Keratinocyte (primary cell): ENCODE results near the gene DNASE1L3. TPM values are rescaled to one million over a fixed set of nuclear protein-coding genes. Genes with fewer than 3 reads are reported as not detected.

Experiments
- DNase-seq: peaks from one replicate; pipeline ENCODE4 v3.0.0-alpha.2; 2011; ENCODE audit warnings: low read depth, missing footprints, low spot score
- FAIRE-seq: peaks from 2 replicates; lab custom pipeline; 2011; peaks lifted over from hg19 to GRCh38; lab: Jason Lieb, UNC
- H2AFZ ChIP-seq: 2 replicates; pipeline ENCODE4 v1.6.0; 2012; ENCODE audit warnings: low read length, control low read depth, inconsistent platforms; ENCODE audit not compliant: control insufficient read depth
- H3K27ac ChIP-seq: 2 replicates; pipeline ENCODE4 v1.5.1; 2011; ENCODE audit warnings: low read length; ENCODE audit not compliant: control insufficient read depth, insufficient read depth
- H3K27me3 ChIP-seq: 3 replicates; pipeline ENCODE4 v1.6.0; 2011; ENCODE audit warnings: low read length; ENCODE audit not compliant: control insufficient read depth, insufficient read depth; ENCODE audit errors: extremely low read depth
- H3K36me3 ChIP-seq, 2 experiments: 2 replicates in 1 of 2; 3 replicates in 1 of 2; pipeline ENCODE4 v1.5.1; 2011; ENCODE audit warnings: low read length in 2 of 2, mild to moderate bottlenecking in 1 of 2; ENCODE audit not compliant: control insufficient read depth in 2 of 2, insufficient read depth in 2 of 2; ENCODE audit errors: extremely low read depth in 1 of 2
- H3K4me1 ChIP-seq: 3 replicates; pipeline ENCODE4 v1.5.1; 2011; ENCODE audit warnings: low read length; ENCODE audit not compliant: control insufficient read depth, insufficient read depth; ENCODE audit errors: extremely low read depth
- H3K4me2 ChIP-seq: 3 replicates; pipeline ENCODE4 v1.6.0; 2011; ENCODE audit warnings: low read depth, low read length; ENCODE audit not compliant: control insufficient read depth, insufficient read depth; ENCODE audit errors: extremely low read depth
- H3K4me3 ChIP-seq, 3 experiments: fragments of 200-600 bp in 1 of 3; sonication (generic) in 1 of 3; 2 replicates in 2 of 3; 3 replicates in 1 of 3; pipeline ENCODE4 v1.5.1; 2011 to 2016; ENCODE audit warnings: low read length in 3 of 3, mild to moderate bottlenecking in 3 of 3, control low read depth in 2 of 3, inconsistent platforms in 1 of 3, low read depth in 1 of 3, mixed read lengths in 1 of 3, mixed run types in 1 of 3, moderate library complexity in 1 of 3; ENCODE audit not compliant: control insufficient read depth in 2 of 3, insufficient read depth in 2 of 3; ENCODE audit errors: extremely low read depth in 1 of 3
- H3K79me2 ChIP-seq: 2 replicates; pipeline ENCODE4 v1.6.0; 2012; ENCODE audit warnings: low read length; ENCODE audit not compliant: control insufficient read depth, insufficient read depth
- H3K9ac ChIP-seq: 3 replicates; pipeline ENCODE4 v1.6.0; 2011; ENCODE audit warnings: low read length; ENCODE audit not compliant: control insufficient read depth, insufficient read depth; ENCODE audit errors: extremely low read depth
- H3K9me1 ChIP-seq: 3 replicates; pipeline ENCODE4 v1.6.0; 2011; ENCODE audit warnings: low read length; ENCODE audit not compliant: control insufficient read depth, insufficient read depth; ENCODE audit errors: extremely low read depth
- H3K9me3 ChIP-seq: 2 replicates; pipeline ENCODE4 v1.5.1; 2012; ENCODE audit warnings: low read depth, low read length; ENCODE audit not compliant: control insufficient read depth
- H4K20me1 ChIP-seq: 3 replicates; pipeline ENCODE4 v1.6.0; 2011; ENCODE audit warnings: low read length; ENCODE audit not compliant: control insufficient read depth, insufficient read depth; ENCODE audit errors: extremely low read depth
- EZH2 ChIP-seq: IDR thresholded peaks from one replicate; pipeline ENCODE4 v1.6.1; 2012; ENCODE audit warnings: inconsistent platforms, mild to moderate bottlenecking, low read length, moderate library complexity
- dilution Hi-C: fragments of 300-500 bp; cut with MboI; formaldehyde crosslinking; loops from one replicate; pipeline ENCODE4 v1.7.0; 2020; ENCODE audit warnings: low sequenced_read_pairs; ENCODE audit not compliant: extremely low pct_ligation_motif_present
- polyA plus RNA-seq, 5 experiments: library from polyadenylated mRNA; depleted of rRNA in 3 of 5; stranded (reverse) in 3 of 5; stranded (forward) in 1 of 5; unstranded in 1 of 5; fragments of >200 nt; gene quantifications; 1 replicate in 1 of 5; 2 replicates in 3 of 5; 3 replicates in 1 of 5; pipeline versions ENCODE4 v1.2.1 to v1.2.3, GENCODE V29; 2011 to 2012; ENCODE audit warnings: missing spikeins in 2 of 5, low read depth in 1 of 5, low replicate concordance in 1 of 5
- TF ChIP-seq, protein P1 (sequence below), 3 experiments: IDR thresholded peaks in 1 of 3; conservative IDR thresholded peaks in 1 of 3; optimal IDR thresholded peaks in 1 of 3; 2 replicates in 2 of 3; 3 replicates in 1 of 3; pipeline versions ENCODE3 to v1.5.1; 2011; ENCODE audit warnings: low read length in 3 of 3, mild to moderate bottlenecking in 3 of 3, moderate library complexity in 2 of 3, control low read depth in 1 of 3, inconsistent platforms in 1 of 3; ENCODE audit not compliant: insufficient read depth in 2 of 3; ENCODE audit errors: extremely low read depth in 1 of 3

The DNASE1L3 gene
- polyA plus RNA-seq, 1 donor (not counting 4 experiments of a cell fraction or from before 2014, with no cell fraction given) = 1.9 TPM

DNA sequence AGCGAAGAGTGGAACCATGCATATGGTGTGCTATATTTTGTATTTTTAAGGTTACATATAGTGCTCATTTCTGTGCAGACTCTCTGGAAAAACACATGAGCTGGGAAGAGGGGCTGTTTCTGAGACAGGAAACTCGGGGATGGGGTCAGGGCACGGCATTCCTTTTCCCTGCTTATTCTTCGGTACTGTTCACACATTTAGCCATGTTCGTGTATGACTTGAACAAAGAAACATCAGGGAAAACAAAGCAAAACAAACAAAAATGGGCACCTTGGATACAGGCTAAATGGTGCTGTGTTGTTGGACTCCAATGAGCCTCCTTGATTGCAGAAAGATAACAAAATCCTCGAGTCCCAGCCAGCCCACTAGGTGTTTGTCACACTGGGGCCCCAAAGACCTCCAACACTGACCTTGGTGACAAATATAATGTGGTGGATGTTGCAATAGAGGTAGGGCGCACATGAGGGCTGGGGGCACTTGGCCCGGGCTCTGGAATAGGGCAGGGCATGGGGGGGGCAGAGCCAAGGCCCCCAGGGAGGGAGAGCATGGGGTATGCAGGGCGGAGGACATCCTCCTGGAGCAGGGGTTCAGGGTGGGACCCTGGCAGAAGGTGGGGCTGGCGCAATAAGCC lies 19.3 kb downstream of the DNASE1L3 start:
- Histone ChIP-seq H3K9me1 (no peaks in the 10 kb centered on the region), H3K79me2 (no peaks in the 10 kb centered on the region), H4K20me1 (no peaks in the 10 kb centered on the region), H3K9me3 (no peaks in the 10 kb centered on the region), H3K4me1 (peaks cover 18% of the 10 kb centered on the region), H3K4me2 (no peak overlapping the region), H3K27me3 (no peaks in the 10 kb centered on the region), H3K4me3 (no peak overlapping the region), H3K36me3 (no peaks in the 10 kb centered on the region), H3K27ac (no peak overlapping the region), H2AFZ (no peak overlapping the region), H3K9ac (no peak overlapping the region)
- dilution Hi-C loops = no loop called here
- FAIRE-seq = no peak
- DNase-seq = no peak
- TF ChIP-seq EZH2 = no peak
- TF ChIP-seq, protein P1, sequence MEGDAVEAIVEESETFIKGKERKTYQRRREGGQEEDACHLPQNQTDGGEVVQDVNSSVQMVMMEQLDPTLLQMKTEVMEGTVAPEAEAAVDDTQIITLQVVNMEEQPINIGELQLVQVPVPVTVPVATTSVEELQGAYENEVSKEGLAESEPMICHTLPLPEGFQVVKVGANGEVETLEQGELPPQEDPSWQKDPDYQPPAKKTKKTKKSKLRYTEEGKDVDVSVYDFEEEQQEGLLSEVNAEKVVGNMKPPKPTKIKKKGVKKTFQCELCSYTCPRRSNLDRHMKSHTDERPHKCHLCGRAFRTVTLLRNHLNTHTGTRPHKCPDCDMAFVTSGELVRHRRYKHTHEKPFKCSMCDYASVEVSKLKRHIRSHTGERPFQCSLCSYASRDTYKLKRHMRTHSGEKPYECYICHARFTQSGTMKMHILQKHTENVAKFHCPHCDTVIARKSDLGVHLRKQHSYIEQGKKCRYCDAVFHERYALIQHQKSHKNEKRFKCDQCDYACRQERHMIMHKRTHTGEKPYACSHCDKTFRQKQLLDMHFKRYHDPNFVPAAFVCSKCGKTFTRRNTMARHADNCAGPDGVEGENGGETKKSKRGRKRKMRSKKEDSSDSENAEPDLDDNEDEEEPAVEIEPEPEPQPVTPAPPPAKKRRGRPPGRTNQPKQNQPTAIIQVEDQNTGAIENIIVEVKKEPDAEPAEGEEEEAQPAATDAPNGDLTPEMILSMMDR (optimal IDR thresholded peaks at IDR 0.05 in 1 of 3, IDR thresholded peaks at IDR 0.05 in 1 of 3, conservative IDR thresholded peaks at IDR 0.05 in 1 of 3; ENCODE audit: extremely low read depth in 1 of 3, insufficient read depth in 2 of 3, low read length in 3 of 3) = no peak

DNA sequence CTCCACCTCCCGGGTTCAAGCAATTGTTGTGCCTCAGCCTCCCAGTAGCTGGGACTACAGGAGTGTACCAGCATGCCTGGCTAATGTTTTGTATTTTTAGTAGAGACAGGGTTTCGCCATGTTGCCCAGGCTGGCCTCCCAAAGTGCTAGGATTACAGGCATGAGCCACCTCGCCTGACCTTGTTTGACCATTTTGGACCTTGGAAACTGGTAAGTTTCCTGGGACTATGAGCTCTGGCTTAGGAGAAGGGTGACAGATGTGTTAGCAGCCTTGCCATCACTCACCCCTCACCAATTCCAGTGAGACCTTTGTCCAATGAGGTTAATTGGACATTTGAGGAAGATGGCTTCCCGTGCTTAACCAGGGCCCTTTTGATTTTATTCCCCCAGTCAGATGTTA lies 19.9 kb downstream of the DNASE1L3 start:
- dilution Hi-C loops = no loop called here
- Histone ChIP-seq H3K27me3 (no peaks in the 10 kb centered on the region), H4K20me1 (no peaks in the 10 kb centered on the region), H3K4me1 (peaks cover 18% of the 10 kb centered on the region), H3K36me3 (no peaks in the 10 kb centered on the region), H3K4me2 (no peak overlapping the region), H3K79me2 (no peaks in the 10 kb centered on the region), H3K27ac (no peak overlapping the region), H3K9me1 (no peaks in the 10 kb centered on the region), H3K9ac (no peak overlapping the region), H3K4me3 (no peak overlapping the region), H2AFZ (no peak overlapping the region), H3K9me3 (no peaks in the 10 kb centered on the region)
- TF ChIP-seq, protein P1 (optimal IDR thresholded peaks at IDR 0.05 in 1 of 3, IDR thresholded peaks at IDR 0.05 in 1 of 3, conservative IDR thresholded peaks at IDR 0.05 in 1 of 3; ENCODE audit: extremely low read depth in 1 of 3, insufficient read depth in 2 of 3, low read length in 3 of 3) = no peak
- TF ChIP-seq EZH2 = no peak
- DNase-seq (no peak), FAIRE-seq (no peak)
